SJCRH30 (cell line): ENCODE measurements around the gene TCFL5. TPM values are rescaled to one million over a fixed set of nuclear protein-coding genes. Genes with fewer than 3 reads are reported as not detected.
"Not testable (repeated sequence)": the region's sequence is repeated elsewhere in the genome, so short reads cannot be mapped to it uniquely, and the experiment has no call there.

Experiments
- DNase-seq, 2 experiments: peaks; one replicate each; pipeline ENCODE4 v3.0.0-alpha.2; 2015 to 2020
- H3K27ac ChIP-seq: fragments of 250-450 bp; sonication (Bioruptor Pico); 2 replicates; pipeline ENCODE4 v1.5.1; 2020; ENCODE audit warnings: mild to moderate bottlenecking, moderate library complexity
- H3K27me3 ChIP-seq: fragments of 250-450 bp; sonication (Bioruptor Pico); 2 replicates; pipeline ENCODE4 v1.5.1; 2020; ENCODE audit warnings: mild to moderate bottlenecking, moderate library complexity
- H3K36me3 ChIP-seq: fragments of 250-450 bp; sonication (Bioruptor Pico); 2 replicates; pipeline ENCODE4 v1.5.1; 2020; ENCODE audit warnings: mild to moderate bottlenecking, moderate library complexity
- H3K4me1 ChIP-seq: fragments of 250-450 bp; sonication (Bioruptor Pico); 2 replicates; pipeline ENCODE4 v1.5.1; 2020; ENCODE audit warnings: mild to moderate bottlenecking, moderate library complexity
- H3K4me3 ChIP-seq: fragments of 250-450 bp; sonication (Bioruptor Pico); 2 replicates; pipeline ENCODE4 v1.5.1; 2020; ENCODE audit warnings: mild to moderate bottlenecking, moderate library complexity
- H3K9me3 ChIP-seq: fragments of 250-450 bp; sonication (Bioruptor Pico); replicated peaks from 2 replicates; pipeline ENCODE4 v1.5.1; 2020; ENCODE audit warnings: mild to moderate bottlenecking, moderate library complexity
- total RNA-seq: library from RNA; depleted of rRNA; stranded (reverse); fragments of >200 nt; shearing (Covaris generic); gene quantifications from 2 replicates; pipeline ENCODE4 v1.2.3, GENCODE V29; 2014

TCFL5 gene
- total RNA-seq, 1 experiment from 2014 or later, result 21.2 TPM

DNA sequence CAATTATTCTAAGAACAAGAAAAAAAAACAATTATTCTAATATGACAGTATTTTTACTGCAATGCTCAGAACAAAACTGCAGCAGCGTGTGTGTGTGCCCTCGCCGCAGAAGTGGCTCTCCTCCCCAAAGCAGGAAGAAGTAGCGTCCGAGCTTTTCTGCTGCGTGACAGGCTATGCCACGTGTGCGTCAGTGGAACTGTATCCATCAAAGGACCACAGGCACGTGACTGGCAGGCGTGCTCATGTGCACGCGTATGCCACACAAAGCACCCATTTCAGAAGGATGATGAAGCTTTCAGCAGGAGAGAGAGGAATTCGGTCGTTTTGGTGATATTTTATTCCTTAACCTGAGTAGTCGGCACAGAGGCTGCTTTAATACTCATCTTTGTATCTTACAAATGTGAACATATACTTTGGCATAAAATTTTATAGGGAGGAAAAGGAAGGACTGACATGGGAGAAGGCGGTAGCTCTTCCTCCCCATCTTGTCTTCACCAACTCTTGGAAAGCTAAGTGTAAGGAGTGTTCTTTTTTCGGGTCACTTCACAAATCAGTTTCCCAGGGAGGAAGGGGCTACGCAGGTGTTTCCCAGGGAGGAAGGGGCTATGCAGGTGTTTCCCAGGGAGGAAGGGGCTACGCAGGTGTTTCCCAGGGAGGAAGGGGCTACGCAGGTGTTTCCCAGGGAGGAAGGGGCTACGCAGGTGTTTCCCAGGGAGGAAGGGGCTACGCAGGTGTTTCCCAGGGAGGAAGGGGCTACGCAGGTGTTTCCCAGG, 3.4 kb downstream of the TCFL5 start:
- no peak for DNase-seq
- Histone ChIP-seq H3K36me3 (peaks cover 49% of the 10 kb centered on the region), H3K27ac (no peak overlapping the region), H3K27me3 (no peaks in the 10 kb centered on the region), H3K9me3 (no peaks in the 10 kb centered on the region), H3K4me3 (no peak overlapping the region), H3K4me1 (peaks cover 13% of the 10 kb centered on the region)

DNA sequence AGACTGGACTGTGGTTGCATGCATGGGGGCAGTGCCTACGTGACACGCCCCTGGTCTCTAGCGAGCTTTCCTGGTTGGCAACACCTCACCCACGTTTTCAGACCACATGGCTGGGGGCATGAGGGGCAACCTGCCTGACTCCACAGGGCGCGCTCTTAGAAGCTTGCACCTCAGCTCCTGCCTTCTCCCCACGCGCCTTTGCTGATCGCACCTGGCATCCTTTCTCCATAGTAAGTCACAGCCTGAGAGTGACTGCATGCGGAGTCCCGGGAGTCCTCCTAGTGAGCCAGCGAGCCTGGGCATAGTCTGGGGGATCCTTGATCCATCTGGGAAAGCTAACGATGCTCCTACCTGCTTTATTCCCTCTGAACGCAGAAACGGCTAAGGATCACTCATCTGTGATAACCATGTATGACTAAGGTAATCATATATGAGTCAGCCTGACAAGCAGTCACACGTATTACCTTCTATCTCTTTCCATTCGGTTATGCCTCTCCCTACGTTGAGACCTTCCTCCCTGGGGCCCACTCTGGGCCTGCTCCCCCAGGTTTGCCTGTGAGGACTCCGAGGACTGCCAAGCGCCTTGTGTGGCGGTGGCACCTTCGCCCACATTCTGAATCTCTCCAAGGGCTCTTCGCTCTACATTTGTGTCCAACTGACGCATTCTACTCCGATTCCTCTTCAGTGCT, 4.5 kb downstream of the TCFL5 start:
- Histone ChIP-seq H3K36me3 (peaks cover 56% of the 10 kb centered on the region), H3K9me3 (no peaks in the 10 kb centered on the region), H3K27me3 (no peaks in the 10 kb centered on the region), H3K27ac (no peak overlapping the region), H3K4me3 (no peak overlapping the region), H3K4me1 (peaks cover 13% of the 10 kb centered on the region)
- DNase-seq, result no peak

DNA sequence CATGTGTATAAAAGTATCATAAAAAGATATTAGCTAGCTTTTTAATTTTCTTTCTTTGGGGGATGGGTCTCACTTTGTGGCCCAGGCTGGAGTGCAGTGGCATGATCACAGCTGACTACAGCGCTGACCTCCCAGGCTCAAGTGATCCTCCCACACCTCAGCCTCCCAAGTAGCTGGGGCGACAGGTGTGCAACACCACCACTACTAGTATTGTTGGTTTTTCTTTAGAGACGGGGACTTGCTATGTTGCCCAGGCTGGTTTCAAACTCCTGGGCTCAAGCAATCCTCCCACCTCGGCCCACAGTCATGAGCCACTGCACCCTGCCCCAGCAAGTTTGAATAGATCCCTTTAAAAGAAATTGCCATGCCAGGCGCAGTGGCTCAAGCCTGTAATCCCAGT, 6.5 kb downstream of the TCFL5 start:
- H3K4me1 ChIP-seq, result peaks cover 7% of the 10 kb centered on the region
- DNase-seq, result no peak
- no peaks in the 10 kb centered on the region for H3K27me3 ChIP-seq
- H3K36me3 ChIP-seq, result peaks cover 64% of the 10 kb centered on the region
- no peaks in the 10 kb centered on the region for H3K9me3 ChIP-seq
- no peak overlapping the region for H3K27ac ChIP-seq
- no peak overlapping the region for H3K4me3 ChIP-seq

DNA sequence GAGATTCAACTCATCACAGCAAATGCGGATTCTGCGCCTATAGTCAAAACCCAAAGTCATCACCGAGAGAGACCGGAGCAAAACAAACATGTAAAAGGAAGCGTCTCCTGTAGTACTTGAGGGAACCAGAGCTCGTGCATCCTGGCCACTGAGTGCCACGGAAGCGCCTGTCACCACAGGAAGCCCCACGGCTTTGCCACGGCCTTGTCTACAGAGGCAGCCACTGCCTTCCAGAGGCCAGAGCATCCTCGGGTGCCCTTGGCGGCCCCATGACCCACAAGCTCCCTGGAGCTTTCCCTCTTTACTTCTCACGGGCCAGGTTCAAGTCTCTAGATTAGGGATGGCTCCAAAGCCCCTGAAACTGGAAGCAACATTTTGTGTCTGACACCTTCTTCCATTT, 7.5 kb downstream of the TCFL5 start:
- H3K36me3 ChIP-seq, result peaks cover 68% of the 10 kb centered on the region
- no peaks in the 10 kb centered on the region for H3K4me1 ChIP-seq
- H3K27ac ChIP-seq, result no peak overlapping the region
- no peak overlapping the region for H3K4me3 ChIP-seq
- no peaks in the 10 kb centered on the region for H3K9me3 ChIP-seq
- H3K27me3 ChIP-seq, result no peaks in the 10 kb centered on the region
- no peak for DNase-seq

DNA sequence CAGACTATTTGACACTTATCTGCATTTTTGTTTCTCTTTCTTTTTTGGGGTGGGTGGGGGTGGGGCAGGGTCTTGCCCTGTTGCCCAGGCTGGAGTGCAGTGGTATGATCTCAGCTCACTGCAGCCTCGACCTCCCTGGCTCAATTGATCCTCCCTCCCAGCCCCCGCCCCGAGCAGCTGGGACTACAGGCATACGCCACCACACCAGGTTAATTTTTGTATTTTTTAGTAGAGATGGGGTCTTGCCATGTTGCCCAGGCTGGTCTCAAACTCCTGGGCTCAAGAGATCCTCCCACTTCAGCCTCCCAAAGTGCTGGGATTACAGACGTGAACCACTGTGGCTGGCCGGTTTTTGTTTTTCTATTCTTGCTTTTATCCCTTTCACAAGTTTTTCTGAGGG, 8.3 kb downstream of the TCFL5 start:
- not testable (repeated sequence) for H3K4me1 ChIP-seq, H3K27ac ChIP-seq, DNase-seq, H3K27me3 ChIP-seq, H3K9me3 ChIP-seq, H3K4me3 ChIP-seq
- H3K36me3 ChIP-seq, result peaks cover 65% of the 10 kb centered on the region

DNA sequence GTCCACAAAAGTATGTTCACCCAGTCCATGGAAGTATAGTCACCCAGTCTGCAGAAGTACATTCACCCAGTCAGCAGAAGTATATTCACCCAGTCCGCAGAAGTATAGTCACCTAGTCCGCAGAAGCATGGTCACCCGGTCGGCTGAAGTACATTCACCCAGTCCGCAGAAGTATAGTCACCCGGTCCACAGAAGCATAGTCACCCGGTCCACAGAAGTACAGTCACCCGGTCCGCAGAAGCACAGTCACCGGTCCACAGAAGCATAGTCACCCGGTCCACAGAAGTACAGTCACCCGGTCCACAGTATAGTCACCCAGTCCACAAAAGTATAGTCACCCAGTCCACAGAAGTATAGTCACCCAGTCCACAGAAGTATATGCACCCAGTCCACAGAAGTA, 8.8 kb downstream of the TCFL5 start:
- H3K4me1 ChIP-seq, result no peaks in the 10 kb centered on the region
- H3K27ac ChIP-seq, result no peak overlapping the region
- no peaks in the 10 kb centered on the region for H3K27me3 ChIP-seq
- no peak overlapping the region for H3K4me3 ChIP-seq
- DNase-seq, result no peak
- H3K36me3 ChIP-seq, result peaks cover 63% of the 10 kb centered on the region
- H3K9me3 ChIP-seq, result no peaks in the 10 kb centered on the region

DNA sequence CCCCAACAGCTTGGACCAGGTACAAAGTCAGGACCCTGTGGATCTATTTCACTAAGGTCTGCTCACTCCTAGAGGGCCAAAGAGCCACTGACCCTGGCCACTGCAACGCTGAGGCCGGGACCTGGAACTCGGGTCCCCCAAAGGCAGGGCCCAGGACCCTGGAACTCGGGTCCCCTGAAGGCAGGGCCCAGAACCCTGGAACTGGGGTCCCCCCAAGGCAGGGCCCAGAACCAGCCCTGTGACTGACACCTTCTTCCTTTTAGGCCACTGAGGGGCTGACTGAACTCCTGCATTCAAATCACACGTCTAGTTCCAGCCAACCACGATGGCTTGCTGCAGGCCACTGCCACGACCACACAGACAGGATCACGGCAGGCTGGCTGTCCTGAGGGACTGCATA, 9.4 kb downstream of the TCFL5 start:
- H3K4me3 ChIP-seq, result no peak overlapping the region
- H3K27ac ChIP-seq, result no peak overlapping the region
- DNase-seq, result no peak
- no peaks in the 10 kb centered on the region for H3K4me1 ChIP-seq
- no peaks in the 10 kb centered on the region for H3K27me3 ChIP-seq
- peaks cover 59% of the 10 kb centered on the region for H3K36me3 ChIP-seq
- H3K9me3 ChIP-seq, result no peaks in the 10 kb centered on the region

DNA sequence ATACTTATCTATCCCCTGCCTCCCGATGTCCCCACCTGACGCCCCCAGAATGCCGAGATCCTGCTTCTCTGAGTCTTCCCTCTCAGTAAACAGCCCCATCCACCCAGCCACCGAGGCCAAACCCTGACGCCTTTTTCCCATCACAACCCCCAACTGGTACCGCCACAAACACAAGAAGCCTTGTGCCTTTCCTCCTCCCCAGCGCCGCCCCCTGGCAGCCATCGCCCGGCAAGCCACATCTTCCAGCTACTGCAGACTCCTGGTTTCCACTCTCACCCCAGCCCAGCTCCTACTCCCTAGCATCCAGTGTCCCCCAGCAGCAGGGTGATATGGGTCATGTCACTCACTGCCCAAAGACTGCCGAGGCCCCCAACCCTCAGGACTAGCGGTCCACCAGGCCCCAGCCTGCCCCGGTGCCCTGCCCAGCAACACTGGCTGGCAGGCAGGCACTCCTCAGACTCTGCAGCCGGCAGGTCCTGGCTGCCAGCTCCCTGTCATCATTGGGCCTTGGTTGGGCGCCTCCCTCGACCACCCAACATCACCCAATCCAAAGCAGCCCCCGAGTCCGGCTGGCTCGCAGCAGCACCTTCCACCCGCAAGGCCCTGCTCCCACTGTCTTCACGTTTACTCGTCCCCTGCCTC, 11.2 kb downstream of the TCFL5 start:
- peaks cover 48% of the 10 kb centered on the region for H3K36me3 ChIP-seq

DNA sequence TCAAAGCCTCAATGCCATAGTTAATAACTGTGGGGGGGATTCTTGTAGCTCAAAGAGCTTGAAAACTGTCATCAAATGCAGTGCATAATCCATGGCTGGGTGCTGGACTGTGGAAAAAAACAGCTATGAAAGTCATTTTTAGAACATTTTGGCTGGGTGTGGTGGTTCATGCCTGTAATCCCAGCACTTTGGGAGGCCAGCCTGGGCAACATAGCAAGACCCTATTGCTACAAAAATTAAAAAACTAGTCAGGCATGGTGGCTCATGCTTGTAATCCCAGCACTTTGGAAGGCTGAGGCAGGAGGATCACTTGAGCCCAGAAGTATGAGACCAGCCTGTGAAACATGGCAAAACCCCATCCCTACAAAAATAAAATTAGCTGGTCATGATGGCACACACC, 12.2 kb downstream of the TCFL5 start:
- H3K36me3 ChIP-seq, result peaks cover 44% of the 10 kb centered on the region
- no peaks in the 10 kb centered on the region for H3K27me3 ChIP-seq
- DNase-seq, result no peak
- no peak overlapping the region for H3K27ac ChIP-seq
- H3K4me3 ChIP-seq, result no peak overlapping the region
- H3K4me1 ChIP-seq, result no peaks in the 10 kb centered on the region
- H3K9me3 ChIP-seq, result no peaks in the 10 kb centered on the region

More for the DNA sequence above, 11.2 kb downstream of the TCFL5 start:
- Histone ChIP-seq H3K27ac (no peak overlapping the region), H3K9me3 (no peaks in the 10 kb centered on the region), H3K4me3 (no peak overlapping the region), H3K27me3 (no peaks in the 10 kb centered on the region), H3K4me1 (no peaks in the 10 kb centered on the region)
- no peak for DNase-seq

DNA sequence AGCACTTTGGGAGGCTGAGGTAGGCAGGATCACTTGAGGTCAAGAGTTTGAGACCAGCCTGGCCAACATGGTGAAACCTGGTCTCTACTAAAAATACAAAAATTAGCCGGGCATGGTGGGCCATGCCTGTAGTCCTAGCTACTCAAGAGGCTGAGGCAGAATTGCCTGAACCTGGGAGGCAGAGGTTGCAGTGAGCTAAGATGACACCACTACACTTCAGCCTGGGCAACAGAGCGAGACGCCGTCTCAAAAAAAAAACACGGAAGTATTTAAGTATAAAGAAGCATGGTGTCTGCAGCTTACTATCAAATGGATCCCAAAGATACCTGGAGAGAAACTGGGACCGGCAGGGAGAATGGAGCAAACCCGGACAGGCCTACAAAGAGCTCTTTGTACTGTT, 12.7 kb downstream of the TCFL5 start:
- not testable (repeated sequence) for DNase-seq, H3K9me3 ChIP-seq, H3K27ac ChIP-seq, H3K4me3 ChIP-seq, H3K4me1 ChIP-seq, H3K27me3 ChIP-seq
- peaks cover 38% of the 10 kb centered on the region for H3K36me3 ChIP-seq

DNA sequence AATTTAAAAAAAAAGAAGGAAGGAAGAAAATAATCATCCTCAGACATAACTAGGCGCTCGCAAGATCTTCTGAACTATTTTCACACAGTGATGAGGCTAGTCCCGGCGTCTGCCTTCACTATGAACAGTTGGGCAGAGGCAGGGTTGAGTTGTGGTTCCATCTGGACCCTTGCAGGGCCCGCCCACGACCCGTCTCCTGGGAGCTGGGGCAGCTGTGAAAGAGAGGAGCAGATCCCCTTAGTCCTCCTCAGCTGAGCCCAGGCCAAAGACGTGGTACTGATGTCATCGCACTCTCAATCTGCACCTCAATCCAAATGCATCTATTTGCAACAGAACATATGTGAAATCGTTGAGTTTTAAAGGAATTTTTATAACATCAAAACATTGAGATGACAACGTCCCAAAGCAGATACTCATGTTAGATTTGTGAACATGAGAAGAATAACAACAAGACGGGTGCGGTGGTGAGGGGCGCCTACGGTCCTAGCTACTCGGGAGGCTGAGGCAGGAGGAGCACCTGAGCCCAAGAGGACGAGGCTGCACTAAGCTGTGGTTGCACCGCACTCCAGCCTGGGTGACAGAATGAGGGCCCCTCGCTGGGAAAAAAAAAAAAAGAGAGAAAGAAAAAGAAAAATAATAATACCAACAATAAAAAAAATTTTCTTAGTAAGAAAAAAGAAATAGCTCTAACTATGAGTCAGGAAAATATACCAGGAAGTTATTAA, 15.3 kb downstream of the TCFL5 start:
- no peak overlapping the region for H3K27ac ChIP-seq
- peaks cover 19% of the 10 kb centered on the region for H3K36me3 ChIP-seq
- no peaks in the 10 kb centered on the region for H3K9me3 ChIP-seq
- H3K4me1 ChIP-seq, result no peaks in the 10 kb centered on the region
- DNase-seq, result no peak
- no peak overlapping the region for H3K4me3 ChIP-seq
- H3K27me3 ChIP-seq, result no peaks in the 10 kb centered on the region

DNA sequence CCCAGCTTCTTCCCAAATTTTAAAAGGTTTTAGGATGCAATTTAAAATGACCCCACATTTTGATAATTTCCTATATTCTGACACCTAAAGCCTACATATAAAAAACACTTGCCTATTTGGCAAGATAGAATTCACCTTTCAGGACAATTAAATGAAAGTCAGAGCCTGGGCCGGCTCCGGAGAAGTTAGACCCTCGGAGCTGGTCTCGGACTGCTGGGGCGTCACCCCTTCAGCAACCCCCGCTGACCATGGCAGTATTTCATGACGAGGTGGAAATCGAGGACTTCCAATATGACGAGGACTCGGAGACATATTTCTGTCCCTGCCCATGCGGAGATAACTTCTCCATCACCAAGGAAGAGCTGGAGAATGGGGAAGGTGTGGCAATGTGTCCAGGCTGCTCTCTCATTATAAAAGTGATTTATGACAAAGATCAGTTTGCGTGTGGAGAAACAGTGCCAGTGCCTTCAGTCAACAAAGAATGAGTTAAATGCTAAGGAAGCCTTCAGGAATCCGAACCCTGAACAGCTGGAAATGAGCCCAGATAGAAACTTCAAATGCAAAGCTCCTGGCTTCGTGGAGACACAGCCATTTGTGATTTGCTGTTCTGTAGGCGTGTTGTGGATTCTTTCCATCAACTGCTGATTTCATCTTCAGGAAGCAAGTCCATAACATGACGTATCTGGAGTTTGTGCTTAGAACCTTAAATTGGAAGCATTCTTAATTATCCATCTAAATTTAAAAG, 16.0 kb downstream of the TCFL5 start:
- no peak for DNase-seq
- H3K27me3 ChIP-seq, result no peaks in the 10 kb centered on the region
- no peak overlapping the region for H3K27ac ChIP-seq
- no peaks in the 10 kb centered on the region for H3K9me3 ChIP-seq
- peaks cover 17% of the 10 kb centered on the region for H3K36me3 ChIP-seq
- no peak overlapping the region for H3K4me3 ChIP-seq
- H3K4me1 ChIP-seq, result no peaks in the 10 kb centered on the region

DNA sequence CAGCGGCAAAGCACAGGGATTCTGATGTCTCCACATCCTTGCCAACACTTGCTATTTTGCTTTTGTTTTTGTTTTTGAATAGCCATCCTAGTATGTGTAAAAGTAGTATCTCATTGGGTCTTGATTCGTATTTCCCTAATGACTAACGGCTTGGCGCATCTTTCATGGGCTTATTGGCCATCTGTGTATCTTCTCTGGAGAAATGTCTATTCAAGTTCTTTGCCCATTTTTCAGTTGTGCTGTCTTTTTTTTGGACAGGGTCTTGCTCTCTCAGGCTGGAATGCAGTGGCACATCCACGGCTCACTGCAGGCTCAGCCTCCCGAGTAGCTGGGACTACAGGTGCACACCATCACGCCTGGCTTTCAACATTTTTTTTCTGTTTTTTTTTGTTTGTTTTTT, 17.4 kb downstream of the TCFL5 start:
- Histone ChIP-seq H3K36me3 (peaks cover 10% of the 10 kb centered on the region), H3K4me1 (no peaks in the 10 kb centered on the region), H3K4me3 (no peak overlapping the region), H3K9me3 (no peaks in the 10 kb centered on the region), H3K27me3 (no peaks in the 10 kb centered on the region), H3K27ac (no peak overlapping the region)
- no peak for DNase-seq

DNA sequence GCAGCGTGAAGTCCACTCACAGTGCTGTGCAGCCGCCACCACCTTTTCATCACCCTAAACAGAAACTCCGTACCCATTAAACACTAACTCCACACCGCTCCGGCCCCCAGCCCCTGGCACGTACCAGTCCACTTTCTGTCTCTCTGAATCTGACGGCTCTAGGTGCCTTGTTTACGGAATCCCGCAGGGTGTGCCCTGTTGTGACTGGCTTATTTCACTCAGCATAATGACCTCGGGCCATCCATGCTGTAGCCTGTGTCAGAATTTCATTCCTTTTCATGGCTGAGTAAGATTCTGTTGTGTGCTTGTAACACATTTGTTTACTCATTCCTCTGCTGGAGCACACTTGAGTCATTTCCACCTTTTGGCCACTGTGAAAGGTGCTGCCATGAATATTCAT, 18.0 kb downstream of the TCFL5 start:
- no peak overlapping the region for H3K4me3 ChIP-seq
- no peak overlapping the region for H3K27ac ChIP-seq
- no peak for DNase-seq
- H3K36me3 ChIP-seq, result peaks cover 10% of the 10 kb centered on the region
- H3K4me1 ChIP-seq, result no peaks in the 10 kb centered on the region
- H3K27me3 ChIP-seq, result peaks cover 3% of the 10 kb centered on the region; the same call in 1 of the 2 replicates
- no peaks in the 10 kb centered on the region for H3K9me3 ChIP-seq
